Left lung (tissue), 10 donors: Measurements from ENCODE around the gene PUSL1. TPM values are rescaled to one million over a fixed set of nuclear protein-coding genes. Genes with fewer than 3 reads are reported as not detected.
A peak's percentile ranks its signal among the peaks of the same experiment; 100 is the strongest.

Experiments used
- ATAC-seq: fragments of 200-7000 bp; cut with Tn5 transposase; one replicate; pipeline ENCODE4 v1.9.1; 2020; ENCODE audit warnings: moderate library complexity
- DNase-seq, 4 donors: peaks; one replicate each; pipeline ENCODE4 v3.0.0-alpha.2; 2013 to 2020
- H3K27ac ChIP-seq, 2 donors: fragments of 200-600 bp; sonication (generic) in 1 of 2; one replicate each; pipeline versions ENCODE4 v1.5.0 to v1.8.0; 2020 to 2021
- H3K27me3 ChIP-seq, 2 donors: fragments of 200-600 bp; sonication (generic) in 1 of 2; one replicate each; pipeline versions ENCODE4 v1.5.0 to v1.8.0; 2020 to 2021
- H3K36me3 ChIP-seq, 2 donors: fragments of 200-600 bp; sonication (generic) in 1 of 2; one replicate each; pipeline versions ENCODE4 v1.5.0 to v1.8.0; 2020 to 2021
- H3K4me1 ChIP-seq, 2 donors: fragments of 200-600 bp; one replicate each; pipeline ENCODE4 v1.8.0; 2021
- H3K4me3 ChIP-seq, 2 donors: fragments of 200-600 bp; sonication (generic) in 1 of 2; one replicate each; pipeline versions ENCODE4 v1.5.0 to v1.8.0; 2020 to 2021; ENCODE audit warnings: mild to moderate bottlenecking in 1 of 2
- H3K9me3 ChIP-seq, 2 donors: fragments of 200-600 bp; sonication (generic) in 1 of 2; one replicate each; pipeline versions ENCODE4 v1.5.0 to v1.8.0; 2020 to 2021
- intact Hi-C, 2 donors: fragments of 100-400 bp; cut with DNase I; formaldehyde crosslinking; loops; one replicate each; pipeline versions ENCODE4 v1.11.2 to v1.14.2; 2022
- polyA plus RNA-seq, 6 donors: library from polyadenylated mRNA; unstranded; fragments of 120-200 nt; gene quantifications; one replicate each; pipeline ENCODE4 v1.2.1, GENCODE V29; 2013; ENCODE audit not compliant: insufficient read length in 6 of 6
- total RNA-seq, 2 donors: library from RNA; stranded (reverse); fragmentation: NEBNext Ultra II Directional; extraction: Animal tissue kit (Norgen Biotek cat#: 25700); gene quantifications; one replicate each; pipeline ENCODE4 v1.2.1, GENCODE V29; 2021
- TF ChIP-seq, protein P1 (sequence below), 2 donors: fragments of 200-600 bp; sonication (generic) in 1 of 2; IDR thresholded peaks; one replicate each; pipeline versions ENCODE4 v1.5.0 to v1.8.0; 2021; ENCODE audit warnings: antibody characterized with exemption in 2 of 2
- donor health status: DM: no; HTN: yes; CAD: no.
- donor health status: DM: no; HTN: no; CAD: no.

PUSL1 gene
- total and polyA plus RNA-seq, 8 donors, result 4.3 to 18.3 (median 8.7) TPM

DNA sequence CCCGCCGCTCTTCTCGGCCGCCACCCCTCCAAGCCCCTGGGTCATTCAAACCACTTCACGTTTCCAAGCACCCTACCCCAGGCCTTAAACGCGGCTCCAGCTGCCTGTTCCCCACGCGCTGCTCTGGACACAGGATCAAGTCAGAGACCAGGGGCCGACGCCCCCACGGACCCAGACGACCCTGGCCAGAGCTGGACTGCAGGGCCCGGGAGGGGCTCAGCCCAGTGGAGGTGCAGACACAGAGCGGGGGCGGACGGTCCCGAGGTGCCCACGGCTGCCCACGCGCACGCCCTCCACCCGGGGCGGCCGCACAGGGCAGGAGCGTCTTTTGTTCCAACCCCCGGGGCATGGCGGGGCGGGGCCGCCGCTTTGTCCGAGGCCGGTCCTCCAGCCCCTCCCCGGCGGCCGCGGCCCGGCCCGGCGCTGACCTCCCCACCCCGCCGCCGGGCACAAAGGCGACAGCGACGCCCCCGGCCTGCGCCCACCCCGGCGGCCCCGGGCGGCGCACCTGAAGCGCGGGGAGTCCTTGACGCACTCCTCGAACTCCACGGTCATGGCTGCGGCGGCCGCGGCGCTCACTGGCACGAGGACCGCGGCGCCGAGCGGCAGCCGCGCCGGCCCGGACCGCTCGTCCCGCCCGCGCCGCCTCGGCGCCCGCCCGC lies 1.0 kb upstream of the PUSL1 start:
- no peaks in the 10 kb centered on the region for H3K9me3 ChIP-seq
- TF ChIP-seq, protein P1, sequence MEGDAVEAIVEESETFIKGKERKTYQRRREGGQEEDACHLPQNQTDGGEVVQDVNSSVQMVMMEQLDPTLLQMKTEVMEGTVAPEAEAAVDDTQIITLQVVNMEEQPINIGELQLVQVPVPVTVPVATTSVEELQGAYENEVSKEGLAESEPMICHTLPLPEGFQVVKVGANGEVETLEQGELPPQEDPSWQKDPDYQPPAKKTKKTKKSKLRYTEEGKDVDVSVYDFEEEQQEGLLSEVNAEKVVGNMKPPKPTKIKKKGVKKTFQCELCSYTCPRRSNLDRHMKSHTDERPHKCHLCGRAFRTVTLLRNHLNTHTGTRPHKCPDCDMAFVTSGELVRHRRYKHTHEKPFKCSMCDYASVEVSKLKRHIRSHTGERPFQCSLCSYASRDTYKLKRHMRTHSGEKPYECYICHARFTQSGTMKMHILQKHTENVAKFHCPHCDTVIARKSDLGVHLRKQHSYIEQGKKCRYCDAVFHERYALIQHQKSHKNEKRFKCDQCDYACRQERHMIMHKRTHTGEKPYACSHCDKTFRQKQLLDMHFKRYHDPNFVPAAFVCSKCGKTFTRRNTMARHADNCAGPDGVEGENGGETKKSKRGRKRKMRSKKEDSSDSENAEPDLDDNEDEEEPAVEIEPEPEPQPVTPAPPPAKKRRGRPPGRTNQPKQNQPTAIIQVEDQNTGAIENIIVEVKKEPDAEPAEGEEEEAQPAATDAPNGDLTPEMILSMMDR (IDR thresholded peaks at IDR 0.05), result no peak
- peaks cover 28 to 51% of the 10 kb centered on the region in 2 donors for H3K4me1 ChIP-seq
- intact Hi-C loops, result no loop called here
- H3K27me3 ChIP-seq, result no peaks in the 10 kb centered on the region
- H3K36me3 ChIP-seq, result peaks cover 0 to 29% of the 10 kb centered on the region in 2 donors
- DNase-seq (peak in 2 of 4 donors; percentile 49 to 89), ATAC-seq (no peak)
- H3K4me3 ChIP-seq, result peak overlapping the region; percentile 79 to 91
- peak overlapping the region; percentile 67 to 99 for H3K27ac ChIP-seq

DNA sequence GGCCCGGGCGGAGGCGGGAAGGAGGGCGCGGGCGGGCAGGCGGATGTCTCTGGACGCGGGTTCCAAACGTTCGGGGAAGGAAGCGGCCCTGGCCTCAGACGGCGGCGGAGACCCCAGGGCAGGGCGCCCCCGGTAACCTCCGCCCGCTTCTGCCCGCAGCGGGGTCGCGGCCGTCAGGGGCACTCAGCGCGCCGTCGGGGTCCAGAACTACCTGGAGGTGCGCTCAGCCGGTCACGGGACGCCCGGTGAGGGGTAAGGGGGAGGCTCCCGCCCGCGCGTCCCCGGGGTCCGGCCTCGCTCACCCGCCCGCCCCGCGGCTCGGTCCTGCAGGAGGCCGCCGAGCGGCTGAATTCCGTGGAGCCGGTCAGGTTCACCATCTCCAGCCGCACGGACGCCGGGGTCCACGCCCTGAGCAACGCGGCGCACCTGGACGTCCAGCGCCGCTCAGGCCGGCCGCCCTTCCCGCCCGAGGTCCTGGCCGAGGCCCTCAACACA lies 406 bp downstream of the PUSL1 start:
- DNase-seq, result no peak
- H3K36me3 ChIP-seq, result peaks cover 0 to 43% of the 10 kb centered on the region in 2 donors
- peaks cover 28 to 51% of the 10 kb centered on the region in 2 donors for H3K4me1 ChIP-seq
- H3K4me3 ChIP-seq, result peak overlapping the region; percentile 91 to 94
- no peaks in the 10 kb centered on the region for H3K9me3 ChIP-seq
- TF ChIP-seq, protein P1 (IDR thresholded peaks at IDR 0.05), result no peak
- no peaks in the 10 kb centered on the region for H3K27me3 ChIP-seq
- H3K27ac ChIP-seq, result peak overlapping the region; percentile 96 to 99
- peak; percentile 3 for ATAC-seq
- intact Hi-C loops, result no loop called here

DNA sequence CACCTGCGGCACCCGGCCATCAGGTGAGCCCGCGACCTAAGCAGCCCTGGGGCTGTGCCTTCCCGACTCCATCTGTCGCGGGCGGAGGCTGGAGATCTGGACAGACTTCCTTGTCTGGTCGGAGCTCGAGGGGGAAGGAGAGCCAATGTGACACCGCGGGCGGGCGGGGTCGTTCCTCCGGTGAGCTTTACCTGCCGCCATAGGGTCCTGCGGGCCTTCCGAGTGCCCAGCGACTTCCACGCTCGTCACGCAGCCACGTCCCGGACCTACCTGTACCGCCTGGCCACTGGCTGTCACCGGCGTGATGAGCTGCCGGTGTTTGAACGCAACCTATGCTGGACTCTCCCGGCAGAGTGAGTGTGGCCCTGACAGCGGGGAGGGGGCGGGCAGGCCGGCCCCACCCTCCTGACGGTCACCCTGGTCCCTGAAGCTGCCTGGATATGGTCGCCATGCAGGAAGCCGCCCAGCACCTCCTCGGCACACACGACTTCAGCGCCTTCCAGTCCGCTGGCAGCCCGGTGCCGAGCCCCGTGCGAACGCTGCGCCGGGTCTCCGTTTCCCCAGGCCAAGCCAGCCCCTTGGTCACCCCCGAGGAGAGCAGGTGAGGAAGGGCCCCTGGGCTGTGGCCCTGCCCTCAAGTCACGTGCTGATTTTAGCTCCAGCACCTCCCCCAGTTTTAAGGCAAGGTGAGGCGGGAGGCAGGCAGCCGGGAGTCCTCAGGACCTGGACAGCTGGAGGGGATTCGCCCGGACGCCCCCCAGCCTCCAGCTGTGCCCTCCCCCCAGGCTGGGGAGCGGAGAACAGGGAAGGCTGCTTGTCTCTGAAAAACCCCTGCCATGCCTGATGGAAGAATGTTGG lies 1.1 kb downstream of the PUSL1 start:
- Histone ChIP-seq H3K4me1 (peaks cover 25 to 44% of the 10 kb centered on the region in 2 donors), H3K36me3 (peaks cover 0 to 50% of the 10 kb centered on the region in 2 donors), H3K27me3 (no peaks in the 10 kb centered on the region), H3K4me3 (peak overlapping the region; percentile 91 to 94), H3K27ac (peak overlapping the region; percentile 96 to 99), H3K9me3 (no peaks in the 10 kb centered on the region)
- TF ChIP-seq, protein P1 (IDR thresholded peaks at IDR 0.05), result no peak
- intact Hi-C loops, result no loop called here
- DNase-seq, result peak in 1 of 4 donors; percentile 55
- ATAC-seq, result peak; percentile 0

DNA sequence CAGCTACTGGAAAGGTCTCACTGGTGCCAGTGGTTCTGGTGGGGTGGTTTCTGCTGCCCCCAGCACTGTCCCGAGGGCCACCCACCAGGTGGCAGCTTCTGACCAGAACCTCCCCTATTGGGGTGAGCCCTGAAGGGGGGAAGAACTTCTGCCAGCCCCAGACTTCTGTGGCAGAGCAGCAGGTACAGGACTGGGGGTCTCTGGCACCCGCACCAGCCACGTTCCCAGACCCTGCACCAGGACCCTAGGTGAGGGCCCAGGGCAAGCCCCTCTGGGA lies 1.6 kb downstream of the PUSL1 start:
- Histone ChIP-seq H3K4me3 (peak overlapping the region in 1 of 2 donors; percentile 91), H3K27ac (no peak overlapping the region), H3K27me3 (no peaks in the 10 kb centered on the region), H3K36me3 (peaks cover 0 to 56% of the 10 kb centered on the region in 2 donors), H3K9me3 (no peaks in the 10 kb centered on the region), H3K4me1 (peaks cover 19 to 38% of the 10 kb centered on the region in 2 donors)
- TF ChIP-seq, protein P1 (IDR thresholded peaks at IDR 0.05), result no peak
- intact Hi-C loops, result no loop called here
- no peak for ATAC-seq
- DNase-seq, result no peak

DNA sequence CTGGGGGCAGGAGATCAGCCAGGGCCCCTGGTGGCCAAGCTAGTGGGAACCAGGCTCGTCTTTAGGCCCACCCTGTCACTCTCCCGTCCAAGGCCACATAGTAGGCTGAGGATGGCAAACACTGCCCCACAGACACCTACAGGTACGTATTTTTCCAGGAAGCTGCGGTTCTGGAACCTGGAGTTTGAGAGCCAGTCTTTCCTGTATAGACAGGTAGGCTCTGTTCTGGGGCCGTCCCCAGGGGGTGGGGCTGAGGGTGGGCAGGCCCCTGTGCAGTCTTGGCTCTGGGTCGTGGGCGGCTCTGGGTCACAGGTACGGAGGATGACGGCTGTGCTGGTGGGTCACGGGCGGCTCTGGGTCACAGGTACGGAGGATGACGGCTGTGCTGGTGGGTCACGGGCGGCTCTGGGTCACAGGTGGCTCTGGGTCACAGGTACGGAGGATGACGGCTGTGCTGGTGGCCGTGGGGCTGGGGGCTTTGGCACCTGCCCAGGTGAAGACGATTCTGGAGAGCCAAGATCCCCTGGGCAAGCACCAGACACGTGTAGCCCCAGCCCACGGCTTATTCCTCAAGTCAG lies 2.2 kb downstream of the PUSL1 start:
- Histone ChIP-seq H3K9me3 (no peaks in the 10 kb centered on the region), H3K4me3 (no peak overlapping the region), H3K36me3 (peaks cover 0 to 59% of the 10 kb centered on the region in 2 donors), H3K4me1 (peaks cover 14 to 33% of the 10 kb centered on the region in 2 donors), H3K27me3 (no peaks in the 10 kb centered on the region), H3K27ac (no peak overlapping the region)
- TF ChIP-seq, protein P1 (IDR thresholded peaks at IDR 0.05), result no peak
- intact Hi-C loops, result no loop called here
- no peak for DNase-seq
- no peak for ATAC-seq
